Thoracic aorta (tissue), 2 donors: Measurements from ENCODE around the gene IFT88. TPM values are rescaled to one million over a fixed set of nuclear protein-coding genes. Genes with fewer than 3 reads are reported as not detected.

Source experiments
- ATAC-seq: fragments of 150-250 bp; one replicate; pipeline ENCODE4 v1.8.0; 2017; ENCODE audit warnings: low read depth; ENCODE audit not compliant: insufficient number of reproducible peaks, low FRiP score
- DNase-seq: peaks from one replicate; pipeline ENCODE4 v3.0.0-alpha.2; 2020; ENCODE audit warnings: low spot score
- H3K27ac ChIP-seq, 2 donors: fragments of 200-600 bp; sonication (generic); 1 replicate in 1 of 2; 2 replicates in 1 of 2; pipeline ENCODE4 v1.5.1; 2016; ENCODE audit warnings: mild to moderate bottlenecking in 2 of 2, moderate library complexity in 2 of 2
- H3K27me3 ChIP-seq: fragments of 200-600 bp; sonication (generic); replicated peaks from 2 replicates; pipeline ENCODE4 v1.6.0; 2016; ENCODE audit warnings: mild to moderate bottlenecking; ENCODE audit not compliant: insufficient read depth
- H3K36me3 ChIP-seq: fragments of 200-600 bp; sonication (generic); one replicate; pipeline ENCODE4 v1.5.1; 2016
- H3K4me1 ChIP-seq, 2 donors: fragments of 200-600 bp; sonication (generic); 1 replicate in 1 of 2; 2 replicates in 1 of 2; pipeline versions ENCODE4 v1.5.1 to v1.6.0; 2016; ENCODE audit warnings: low read depth in 2 of 2, mild to moderate bottlenecking in 1 of 2; ENCODE audit not compliant: control insufficient read depth in 1 of 2
- H3K4me3 ChIP-seq: fragments of 200-600 bp; sonication (generic); 2 replicates; pipeline ENCODE4 v1.5.1; 2016; ENCODE audit warnings: mild to moderate bottlenecking
- H3K9me3 ChIP-seq: fragments of 200-600 bp; sonication (generic); 2 replicates; pipeline ENCODE4 v1.5.1; 2016
- CTCF ChIP-seq: fragments of 200-600 bp; sonication (generic); IDR thresholded peaks from one replicate; pipeline ENCODE4 v1.5.1; 2019; ENCODE audit warnings: antibody characterized with exemption
- total RNA-seq, 2 donors: library from RNA; depleted of rRNA; stranded (reverse); fragments of >200 nt; gene quantifications; one replicate each; pipeline versions ENCODE4 v1.1.0 to v1.2.3, GENCODE V29; 2016

IFT88 gene
- total RNA-seq, 2 donors from 2014 or later, result 8.8 to 13.0 TPM

DNA sequence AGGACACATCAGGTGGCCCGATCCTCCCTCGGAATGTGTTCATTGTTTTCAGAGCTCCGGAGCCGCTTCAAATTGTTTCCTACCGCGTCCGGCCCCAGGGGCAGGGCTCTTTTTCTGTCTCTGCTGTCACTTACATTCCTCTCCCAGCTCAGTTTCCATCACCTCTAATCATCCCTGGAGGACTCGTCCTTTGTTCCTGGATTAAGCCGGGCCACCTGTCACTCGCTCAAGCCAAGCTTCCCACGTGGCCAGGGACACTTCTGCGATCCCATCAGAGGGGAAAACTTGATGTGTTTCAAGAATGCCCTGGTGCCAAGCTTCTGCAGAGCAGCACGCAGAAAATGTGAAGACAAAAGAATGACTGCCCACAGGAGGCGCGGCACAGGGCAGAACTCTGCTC, 150.0 kb downstream of the IFT88 start:
- no peak for TF ChIP-seq CTCF
- H3K4me1 ChIP-seq, result peaks cover 22 to 41% of the 10 kb centered on the region in 2 donors

GRCh38 chr13:20717581-20718542, 150.9 kb downstream of the IFT88 start:
- DNase-seq, result no peak
- no peak overlapping the region for H3K27ac ChIP-seq
- TF ChIP-seq CTCF, result no peak

More for the DNA sequence above, 150.0 kb downstream of the IFT88 start:
- H3K9me3 ChIP-seq, result no peaks in the 10 kb centered on the region
- H3K27ac ChIP-seq, result no peak overlapping the region
- no peak overlapping the region for H3K4me3 ChIP-seq
- H3K27me3 ChIP-seq, result no peaks in the 10 kb centered on the region
- DNase-seq (no peak), ATAC-seq (no peak)
- no peaks in the 10 kb centered on the region for H3K36me3 ChIP-seq

DNA sequence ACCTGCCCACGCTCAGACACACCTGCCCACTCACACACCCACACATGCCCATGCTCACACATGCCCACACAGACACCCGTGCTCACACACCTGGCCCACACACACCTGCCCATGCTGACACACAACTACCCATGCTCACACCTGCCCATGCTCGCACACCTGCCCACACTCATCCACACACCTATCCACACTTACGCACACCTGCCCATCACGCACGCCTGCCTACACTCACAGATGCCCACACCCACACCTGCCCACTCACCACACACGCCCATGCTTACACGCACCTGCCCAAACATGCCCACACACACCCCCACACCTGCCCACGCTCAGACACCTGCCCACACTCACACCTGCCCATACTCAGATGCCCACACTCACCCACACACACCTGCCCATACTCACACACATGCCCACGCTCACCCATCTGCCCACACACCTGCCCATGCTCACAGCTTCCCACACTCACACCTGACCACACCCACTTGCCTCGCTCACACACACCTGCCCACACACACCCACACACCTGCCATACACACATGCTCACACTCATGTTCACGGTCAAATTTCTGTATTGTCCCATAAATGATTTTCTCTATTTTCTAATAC, 152.1 kb downstream of the IFT88 start:
- TF ChIP-seq CTCF, result no peak
- Histone ChIP-seq H3K36me3 (no peaks in the 10 kb centered on the region), H3K9me3 (no peaks in the 10 kb centered on the region), H3K4me1 (peaks cover 14 to 27% of the 10 kb centered on the region in 2 donors), H3K27me3 (no peaks in the 10 kb centered on the region), H3K27ac (no peak overlapping the region), H3K4me3 (no peak overlapping the region)
- ATAC-seq (no peak), DNase-seq (no peak)

More at GRCh38 chr13:20717581-20718542, 150.9 kb downstream of the IFT88 start:
- no peaks in the 10 kb centered on the region for H3K36me3 ChIP-seq
- H3K4me3 ChIP-seq, result no peak overlapping the region
- peaks cover 22 to 39% of the 10 kb centered on the region in 2 donors for H3K4me1 ChIP-seq
- ATAC-seq, result no peak
- no peaks in the 10 kb centered on the region for H3K27me3 ChIP-seq
- no peaks in the 10 kb centered on the region for H3K9me3 ChIP-seq

- TF ChIP-seq CTCF, result no peak
- ATAC-seq (no peak), DNase-seq (no peak)
- Histone ChIP-seq H3K4me1 (peaks cover 7 to 20% of the 10 kb centered on the region in 2 donors), H3K9me3 (no peaks in the 10 kb centered on the region), H3K27me3 (no peaks in the 10 kb centered on the region), H3K4me3 (no peak overlapping the region), H3K36me3 (no peaks in the 10 kb centered on the region), H3K27ac (no peak overlapping the region)
These were observed 152.8 kb downstream of the IFT88 start for GRCh38 chr13:20719783-20720182.

DNA sequence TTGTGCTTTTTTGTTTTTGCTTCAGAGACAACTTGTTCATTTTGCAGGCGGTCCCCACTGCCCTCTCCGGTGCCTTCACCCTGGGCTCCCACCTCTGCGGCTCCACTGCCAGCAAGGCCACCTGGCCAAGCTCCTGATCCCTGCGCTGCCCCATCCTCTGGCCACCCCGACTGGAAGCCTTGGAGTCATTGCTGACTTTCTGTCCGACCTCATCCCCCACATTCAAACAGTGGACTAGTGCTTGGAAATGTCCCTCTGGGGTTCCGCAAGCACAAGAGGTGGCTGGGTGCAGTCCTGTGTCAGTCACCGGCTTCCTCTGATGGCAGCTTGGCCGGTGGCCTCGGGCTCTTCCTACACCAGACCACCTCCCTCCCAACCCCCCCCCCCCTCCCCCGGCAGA, 153.5 kb downstream of the IFT88 start:
- Histone ChIP-seq H3K27ac (no peak overlapping the region), H3K9me3 (no peaks in the 10 kb centered on the region), H3K36me3 (no peaks in the 10 kb centered on the region), H3K27me3 (no peaks in the 10 kb centered on the region), H3K4me3 (no peak overlapping the region), H3K4me1 (peaks cover 6 to 15% of the 10 kb centered on the region in 2 donors)
- ATAC-seq (no peak), DNase-seq (no peak)
- TF ChIP-seq CTCF, result no peak
